Neural cell (in vitro differentiated cells): ENCODE results near the gene PADI2. TPM values are rescaled to one million over a fixed set of nuclear protein-coding genes. Genes with fewer than 3 reads are reported as not detected.

Experiments
- H2AFZ ChIP-seq: fragments of 200-600, 300-800 bp; sonication (generic), shearing (Covaris generic); 2 replicates; pipeline ENCODE4 v1.6.0; 2014; ENCODE audit warnings: low read depth, mild to moderate bottlenecking, antibody characterized with exemption, low read length, moderate library complexity
- H3F3A ChIP-seq: fragments of 200-600 bp; shearing (Covaris generic); 2 replicates; pipeline ENCODE4 v1.6.1; 2016; ENCODE audit warnings: mild to moderate bottlenecking, moderate library complexity, mixed read lengths, antibody characterized with exemption, low read length; ENCODE audit not compliant: insufficient read depth, poor library complexity, severe bottlenecking
- H3K27ac ChIP-seq: fragments of 200-600, 300-800 bp; sonication (generic), shearing (Covaris generic); 2 replicates; pipeline ENCODE4 v1.5.1; 2014; ENCODE audit warnings: mild to moderate bottlenecking, low read length, moderate library complexity
- H3K27me3 ChIP-seq: fragments of 300-800, 200-600 bp; sonication (generic), shearing (Covaris generic); 2 replicates; pipeline ENCODE4 v1.6.0; 2014; ENCODE audit warnings: mild to moderate bottlenecking, low read depth, low read length, moderate library complexity; ENCODE audit not compliant: insufficient read depth
- H3K36me3 ChIP-seq: fragments of 300-800, 200-600 bp; sonication (generic), shearing (Covaris generic); 2 replicates; pipeline ENCODE4 v1.5.1; 2014; ENCODE audit warnings: mild to moderate bottlenecking, antibody characterized with exemption, low read length, moderate library complexity; ENCODE audit not compliant: insufficient read depth
- H3K4me2 ChIP-seq: fragments of 300-800, 200-600 bp; sonication (generic), shearing (Covaris generic); 2 replicates; pipeline ENCODE4 v1.6.0; 2014; ENCODE audit warnings: mild to moderate bottlenecking, low read length
- H3K4me3 ChIP-seq: fragments of 300-800, 200-600 bp; sonication (generic), shearing (Covaris generic); 2 replicates; pipeline ENCODE4 v1.5.1; 2014; ENCODE audit warnings: mild to moderate bottlenecking, low read length, moderate library complexity
- H3K79me2 ChIP-seq: fragments of 200-600 bp; shearing (Covaris generic); replicated peaks from 2 replicates; pipeline ENCODE4 v1.6.0; 2014; ENCODE audit warnings: mild to moderate bottlenecking, low read length, moderate library complexity; ENCODE audit not compliant: insufficient read depth
- H3K9ac ChIP-seq: fragments of 300-800, 200-600 bp; sonication (generic), shearing (Covaris generic); 2 replicates; pipeline ENCODE4 v1.6.1; 2016; ENCODE audit warnings: mild to moderate bottlenecking, low read length, mixed read lengths
- H3K9me2 ChIP-seq: fragments of 200-600 bp; shearing (Covaris generic); 2 replicates; pipeline ENCODE4 v1.6.1; 2016; ENCODE audit warnings: mild to moderate bottlenecking, low read length, mixed read lengths; ENCODE audit not compliant: insufficient read depth
- H3K9me3 ChIP-seq: fragments of 200-600, 300-800 bp; sonication (generic), shearing (Covaris generic); 2 replicates; pipeline ENCODE4 v1.6.1; 2016; ENCODE audit warnings: mild to moderate bottlenecking, mixed run types, low read length, moderate library complexity, mixed read lengths
- H4K20me1 ChIP-seq: fragments of 200-600 bp; shearing (Covaris generic); 2 replicates; pipeline ENCODE4 v1.6.1; 2016; ENCODE audit warnings: mild to moderate bottlenecking, mixed run types; ENCODE audit not compliant: insufficient read depth
- EP300 ChIP-seq: fragments of 450-650 bp; conservative IDR thresholded peaks from 2 replicates; pipeline ENCODE4 v1.6.1; 2014; ENCODE audit warnings: antibody characterized with exemption, mild to moderate bottlenecking, moderate library complexity; ENCODE audit not compliant: poor library complexity, severe bottlenecking
- EZH2 ChIP-seq: fragments of 200-600, 300-800 bp; shearing (Covaris generic), sonication (generic); IDR thresholded peaks from 2 replicates; pipeline ENCODE4 v1.6.1; 2014; ENCODE audit warnings: antibody characterized with exemption, low read length, borderline replicate concordance, mild to moderate bottlenecking; ENCODE audit not compliant: insufficient read depth, poor library complexity, severe bottlenecking
- MXI1 ChIP-seq: fragments of 450-650 bp; conservative IDR thresholded peaks from 2 replicates; pipeline ENCODE4 v1.6.1; 2014; ENCODE audit warnings: antibody characterized with exemption, mild to moderate bottlenecking; ENCODE audit not compliant: poor library complexity, severe bottlenecking
- POLR2AphosphoS5 ChIP-seq: IDR thresholded peaks from 2 replicates; pipeline ENCODE4 v1.6.1; 2012
- RAD21 ChIP-seq: fragments of 450-650 bp; conservative IDR thresholded peaks from 2 replicates; pipeline ENCODE4 v1.6.1; 2014; ENCODE audit warnings: antibody characterized with exemption, mild to moderate bottlenecking, moderate library complexity
- SMC3 ChIP-seq: fragments of 450-650 bp; conservative IDR thresholded peaks from 2 replicates; pipeline ENCODE4 v1.6.1; 2014; ENCODE audit warnings: antibody characterized with exemption, mild to moderate bottlenecking, moderate library complexity; ENCODE audit not compliant: poor library complexity
- TAF1 ChIP-seq: IDR thresholded peaks from 2 replicates; pipeline ENCODE4 v1.6.1; 2012; ENCODE audit warnings: low read depth
- polyA plus RNA-seq: library from polyadenylated mRNA; depleted of rRNA; stranded (reverse); fragments of >200 nt; gene quantifications from 2 replicates; pipeline ENCODE4 v1.2.3, GENCODE V29; 2014
- TF ChIP-seq, protein P1 (sequence below): IDR thresholded peaks from 2 replicates; pipeline ENCODE4 v1.6.1; 2012; ENCODE audit warnings: borderline replicate concordance
- TF ChIP-seq, protein P2 (sequence below): fragments of 450-650 bp; IDR thresholded peaks from 2 replicates; pipeline ENCODE4 v1.5.1; 2014; ENCODE audit warnings: antibody characterized with exemption, mild to moderate bottlenecking, moderate library complexity; ENCODE audit not compliant: poor library complexity, severe bottlenecking

The PADI2 gene
- polyA plus RNA-seq, 1 donor from 2014 or later, result 1.6 TPM

GRCh38 chr1:17039522-17039921, 79.7 kb downstream of the PADI2 start:
- H3K36me3 ChIP-seq, result no peaks in the 10 kb centered on the region

GRCh38 chr1:17033481-17033880, 85.8 kb downstream of the PADI2 start:
- no peak overlapping the region for H3K9ac ChIP-seq
- TF ChIP-seq TAF1 (no peak), EP300 (no peak), POLR2AphosphoS5 (no peak), EZH2 (no peak), RAD21 (no peak), MXI1 (no peak), SMC3 (no peak)
- TF ChIP-seq, protein P1, sequence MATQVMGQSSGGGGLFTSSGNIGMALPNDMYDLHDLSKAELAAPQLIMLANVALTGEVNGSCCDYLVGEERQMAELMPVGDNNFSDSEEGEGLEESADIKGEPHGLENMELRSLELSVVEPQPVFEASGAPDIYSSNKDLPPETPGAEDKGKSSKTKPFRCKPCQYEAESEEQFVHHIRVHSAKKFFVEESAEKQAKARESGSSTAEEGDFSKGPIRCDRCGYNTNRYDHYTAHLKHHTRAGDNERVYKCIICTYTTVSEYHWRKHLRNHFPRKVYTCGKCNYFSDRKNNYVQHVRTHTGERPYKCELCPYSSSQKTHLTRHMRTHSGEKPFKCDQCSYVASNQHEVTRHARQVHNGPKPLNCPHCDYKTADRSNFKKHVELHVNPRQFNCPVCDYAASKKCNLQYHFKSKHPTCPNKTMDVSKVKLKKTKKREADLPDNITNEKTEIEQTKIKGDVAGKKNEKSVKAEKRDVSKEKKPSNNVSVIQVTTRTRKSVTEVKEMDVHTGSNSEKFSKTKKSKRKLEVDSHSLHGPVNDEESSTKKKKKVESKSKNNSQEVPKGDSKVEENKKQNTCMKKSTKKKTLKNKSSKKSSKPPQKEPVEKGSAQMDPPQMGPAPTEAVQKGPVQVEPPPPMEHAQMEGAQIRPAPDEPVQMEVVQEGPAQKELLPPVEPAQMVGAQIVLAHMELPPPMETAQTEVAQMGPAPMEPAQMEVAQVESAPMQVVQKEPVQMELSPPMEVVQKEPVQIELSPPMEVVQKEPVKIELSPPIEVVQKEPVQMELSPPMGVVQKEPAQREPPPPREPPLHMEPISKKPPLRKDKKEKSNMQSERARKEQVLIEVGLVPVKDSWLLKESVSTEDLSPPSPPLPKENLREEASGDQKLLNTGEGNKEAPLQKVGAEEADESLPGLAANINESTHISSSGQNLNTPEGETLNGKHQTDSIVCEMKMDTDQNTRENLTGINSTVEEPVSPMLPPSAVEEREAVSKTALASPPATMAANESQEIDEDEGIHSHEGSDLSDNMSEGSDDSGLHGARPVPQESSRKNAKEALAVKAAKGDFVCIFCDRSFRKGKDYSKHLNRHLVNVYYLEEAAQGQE, result no peak
- TF ChIP-seq, protein P2, sequence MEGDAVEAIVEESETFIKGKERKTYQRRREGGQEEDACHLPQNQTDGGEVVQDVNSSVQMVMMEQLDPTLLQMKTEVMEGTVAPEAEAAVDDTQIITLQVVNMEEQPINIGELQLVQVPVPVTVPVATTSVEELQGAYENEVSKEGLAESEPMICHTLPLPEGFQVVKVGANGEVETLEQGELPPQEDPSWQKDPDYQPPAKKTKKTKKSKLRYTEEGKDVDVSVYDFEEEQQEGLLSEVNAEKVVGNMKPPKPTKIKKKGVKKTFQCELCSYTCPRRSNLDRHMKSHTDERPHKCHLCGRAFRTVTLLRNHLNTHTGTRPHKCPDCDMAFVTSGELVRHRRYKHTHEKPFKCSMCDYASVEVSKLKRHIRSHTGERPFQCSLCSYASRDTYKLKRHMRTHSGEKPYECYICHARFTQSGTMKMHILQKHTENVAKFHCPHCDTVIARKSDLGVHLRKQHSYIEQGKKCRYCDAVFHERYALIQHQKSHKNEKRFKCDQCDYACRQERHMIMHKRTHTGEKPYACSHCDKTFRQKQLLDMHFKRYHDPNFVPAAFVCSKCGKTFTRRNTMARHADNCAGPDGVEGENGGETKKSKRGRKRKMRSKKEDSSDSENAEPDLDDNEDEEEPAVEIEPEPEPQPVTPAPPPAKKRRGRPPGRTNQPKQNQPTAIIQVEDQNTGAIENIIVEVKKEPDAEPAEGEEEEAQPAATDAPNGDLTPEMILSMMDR, result no peak
- H4K20me1 ChIP-seq, result no peaks in the 10 kb centered on the region
- H3K27me3 ChIP-seq, result no peaks in the 10 kb centered on the region
- H3K27ac ChIP-seq, result no peak overlapping the region
- H3K4me2 ChIP-seq, result no peak overlapping the region
- H3K79me2 ChIP-seq, result no peaks in the 10 kb centered on the region
- H3K4me3 ChIP-seq, result no peak overlapping the region
- H3K9me3 ChIP-seq, result no peaks in the 10 kb centered on the region
- H3F3A ChIP-seq, result no peaks in the 10 kb centered on the region
- H3K9me2 ChIP-seq, result no peaks in the 10 kb centered on the region
- H2AFZ ChIP-seq, result no peak overlapping the region
- H3K36me3 ChIP-seq, result no peaks in the 10 kb centered on the region

More at GRCh38 chr1:17039522-17039921, 79.7 kb downstream of the PADI2 start:
- Histone ChIP-seq H3K4me3 (no peak overlapping the region), H3K9ac (no peak overlapping the region), H3K9me2 (no peaks in the 10 kb centered on the region), H3K27ac (no peak overlapping the region), H2AFZ (no peak overlapping the region), H3F3A (no peaks in the 10 kb centered on the region), H3K79me2 (no peaks in the 10 kb centered on the region), H4K20me1 (no peaks in the 10 kb centered on the region), H3K4me2 (no peak overlapping the region), H3K9me3 (no peaks in the 10 kb centered on the region), H3K27me3 (no peaks in the 10 kb centered on the region)
- no peak for TF ChIP-seq EZH2
- no peak for TF ChIP-seq SMC3
- TF ChIP-seq, protein P1, result no peak
- TF ChIP-seq, protein P2, result no peak
- TF ChIP-seq EP300, result no peak
- TF ChIP-seq TAF1, result no peak
- TF ChIP-seq RAD21, result no peak
